ENCODE measurements around the gene TRNAU1AP.
"Not testable (repeated sequence)": the region's sequence is repeated elsewhere in the genome, so short reads cannot be mapped to it uniquely, and the experiment has no call there.

DNA sequence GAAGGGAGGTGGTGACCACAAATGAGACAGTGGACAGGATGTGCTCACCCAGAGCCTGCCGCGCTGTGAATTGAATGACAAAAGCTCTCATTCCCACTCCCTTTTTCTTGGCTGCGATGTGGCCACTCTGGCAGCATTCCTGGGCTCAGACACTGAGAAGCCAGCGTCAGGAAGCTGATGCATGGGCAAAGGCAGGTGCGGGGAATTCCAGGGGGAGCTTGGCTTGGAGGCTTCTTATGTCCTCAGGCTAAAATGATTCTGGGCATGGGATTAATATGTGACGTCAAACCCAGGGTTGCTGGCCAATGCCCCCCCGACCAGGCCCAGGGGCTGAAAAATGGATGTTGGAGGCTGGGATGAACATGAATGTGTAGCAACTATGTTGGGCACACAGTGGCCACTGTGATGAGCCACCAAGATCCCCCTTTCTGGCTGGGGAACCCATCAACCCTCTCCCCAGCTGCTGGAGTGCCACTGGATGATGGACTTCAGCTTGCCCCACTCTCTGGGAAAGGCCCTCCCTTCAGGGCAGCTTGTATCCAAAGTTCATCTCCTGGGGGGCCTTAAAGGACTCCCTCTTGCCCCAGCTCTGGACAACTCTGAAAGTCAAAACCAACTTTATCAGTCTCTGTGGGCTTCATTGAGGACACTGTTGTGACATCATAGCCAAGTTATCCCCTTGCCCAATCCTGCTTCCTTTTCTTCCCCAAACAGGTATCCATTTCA, 42.0 kb downstream of the TRNAU1AP start:
- TF ChIP-seq, protein P1, sequence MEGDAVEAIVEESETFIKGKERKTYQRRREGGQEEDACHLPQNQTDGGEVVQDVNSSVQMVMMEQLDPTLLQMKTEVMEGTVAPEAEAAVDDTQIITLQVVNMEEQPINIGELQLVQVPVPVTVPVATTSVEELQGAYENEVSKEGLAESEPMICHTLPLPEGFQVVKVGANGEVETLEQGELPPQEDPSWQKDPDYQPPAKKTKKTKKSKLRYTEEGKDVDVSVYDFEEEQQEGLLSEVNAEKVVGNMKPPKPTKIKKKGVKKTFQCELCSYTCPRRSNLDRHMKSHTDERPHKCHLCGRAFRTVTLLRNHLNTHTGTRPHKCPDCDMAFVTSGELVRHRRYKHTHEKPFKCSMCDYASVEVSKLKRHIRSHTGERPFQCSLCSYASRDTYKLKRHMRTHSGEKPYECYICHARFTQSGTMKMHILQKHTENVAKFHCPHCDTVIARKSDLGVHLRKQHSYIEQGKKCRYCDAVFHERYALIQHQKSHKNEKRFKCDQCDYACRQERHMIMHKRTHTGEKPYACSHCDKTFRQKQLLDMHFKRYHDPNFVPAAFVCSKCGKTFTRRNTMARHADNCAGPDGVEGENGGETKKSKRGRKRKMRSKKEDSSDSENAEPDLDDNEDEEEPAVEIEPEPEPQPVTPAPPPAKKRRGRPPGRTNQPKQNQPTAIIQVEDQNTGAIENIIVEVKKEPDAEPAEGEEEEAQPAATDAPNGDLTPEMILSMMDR (IDR thresholded peaks at IDR 0.05; ENCODE audit: low read length) = not testable (repeated sequence)
- TF ChIP-seq EZH2 (optimal IDR thresholded peaks at IDR 0.05; ENCODE audit: low read depth, low read length); EZH2phosphoT487 (IDR thresholded peaks at IDR 0.05; ENCODE audit: low read length): not testable (repeated sequence)
